ENCODE results near the gene KIF9. TPM values are rescaled to one million over a fixed set of nuclear protein-coding genes. Genes with fewer than 3 reads are reported as not detected.
"Not testable (repeated sequence)": the region's sequence is repeated elsewhere in the genome, so short reads cannot be mapped to it uniquely, and the experiment has no call there.

KIF9 gene
- total RNA-seq, 1 experiment from 2014 or later: 5.7 TPM

GRCh38 chr3:47181685-47182084 lies 100.9 kb downstream of the KIF9 start:
- DNase-seq (ENCODE audit: low read depth): not testable (repeated sequence)

DNA sequence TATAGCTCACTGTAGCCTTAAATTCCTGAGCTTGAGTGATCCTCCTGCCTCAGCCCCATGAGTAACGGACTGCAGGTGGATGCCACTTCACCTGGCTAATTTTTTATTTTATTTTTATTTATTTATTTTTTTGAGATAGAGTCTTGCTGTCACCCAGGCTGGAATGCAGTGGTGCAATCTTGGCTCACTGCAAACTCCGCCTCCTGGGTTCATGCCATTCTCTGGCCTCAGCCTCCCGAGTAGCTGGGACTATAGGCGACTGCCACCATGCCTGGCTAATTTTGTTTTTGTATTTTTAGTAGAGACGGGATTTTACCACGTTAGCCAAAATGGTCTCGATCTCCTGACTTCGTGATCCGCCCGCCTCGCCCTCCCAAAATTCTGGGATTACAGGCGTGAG lies 102.6 kb downstream of the KIF9 start:
- DNase-seq (ENCODE audit: low read depth): not testable (repeated sequence)

Other genes with a start within 250 kb of the KIF9 start
- gene SETD2, start 118.7 kb downstream of the KIF9 start, total RNA-seq (2014; rRNA removed): 18.3 and 23.1 TPM in 2 replicates
- 18.3 and 21.5 TPM in 2 replicates for gene KLHL18, start 145 bp upstream of the KIF9 start, total RNA-seq (2014; rRNA removed)
- gene PTPN23, start 98.2 kb upstream of the KIF9 start, total RNA-seq (2014; rRNA removed): 15.2 and 16.7 TPM in 2 replicates
- 66.5 and 71.1 TPM in 2 replicates for gene SCAP, start 193.1 kb upstream of the KIF9 start, total RNA-seq (2014; rRNA removed)
- 40.8 and 46.7 TPM in 2 replicates for gene ELP6, start 230.9 kb upstream of the KIF9 start, total RNA-seq (2014; rRNA removed)

All from LHCN-M2 (cell line).